HG02678 (cell line): ENCODE results near the gene AVP.
"Not testable (repeated sequence)": the region's sequence is repeated elsewhere in the genome, so short reads cannot be mapped to it uniquely, and the experiment has no call there.

ENCODE experiments used
- ATAC-seq: cut with Tn5 transposase; IDR thresholded peaks from one replicate; pipeline ENCODE4 v1.9.1; 2021; ENCODE audit warnings: mild to moderate bottlenecking, moderate library complexity; ENCODE audit not compliant: unreplicated experiment

Gene AVP

DNA sequence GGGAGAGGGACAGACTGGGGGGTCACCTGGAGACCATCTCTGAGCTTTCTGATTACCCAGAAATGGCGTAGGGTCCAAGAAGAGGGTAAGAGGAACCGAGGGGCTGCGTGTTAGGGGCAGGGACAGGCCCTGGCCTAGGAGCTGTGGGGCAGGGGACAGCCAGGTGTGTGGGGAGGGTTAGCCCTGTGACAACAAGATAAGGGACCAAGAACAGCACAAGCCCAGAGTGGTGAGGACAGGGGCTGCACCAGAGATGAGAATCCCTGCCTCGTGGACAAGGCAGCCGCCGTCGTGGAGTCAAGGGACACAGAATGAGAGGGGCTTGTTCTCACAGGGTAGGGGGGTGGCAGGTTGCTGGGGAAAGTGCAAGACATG lies 449 bp upstream of the AVP start:
- no peak for ATAC-seq

DNA sequence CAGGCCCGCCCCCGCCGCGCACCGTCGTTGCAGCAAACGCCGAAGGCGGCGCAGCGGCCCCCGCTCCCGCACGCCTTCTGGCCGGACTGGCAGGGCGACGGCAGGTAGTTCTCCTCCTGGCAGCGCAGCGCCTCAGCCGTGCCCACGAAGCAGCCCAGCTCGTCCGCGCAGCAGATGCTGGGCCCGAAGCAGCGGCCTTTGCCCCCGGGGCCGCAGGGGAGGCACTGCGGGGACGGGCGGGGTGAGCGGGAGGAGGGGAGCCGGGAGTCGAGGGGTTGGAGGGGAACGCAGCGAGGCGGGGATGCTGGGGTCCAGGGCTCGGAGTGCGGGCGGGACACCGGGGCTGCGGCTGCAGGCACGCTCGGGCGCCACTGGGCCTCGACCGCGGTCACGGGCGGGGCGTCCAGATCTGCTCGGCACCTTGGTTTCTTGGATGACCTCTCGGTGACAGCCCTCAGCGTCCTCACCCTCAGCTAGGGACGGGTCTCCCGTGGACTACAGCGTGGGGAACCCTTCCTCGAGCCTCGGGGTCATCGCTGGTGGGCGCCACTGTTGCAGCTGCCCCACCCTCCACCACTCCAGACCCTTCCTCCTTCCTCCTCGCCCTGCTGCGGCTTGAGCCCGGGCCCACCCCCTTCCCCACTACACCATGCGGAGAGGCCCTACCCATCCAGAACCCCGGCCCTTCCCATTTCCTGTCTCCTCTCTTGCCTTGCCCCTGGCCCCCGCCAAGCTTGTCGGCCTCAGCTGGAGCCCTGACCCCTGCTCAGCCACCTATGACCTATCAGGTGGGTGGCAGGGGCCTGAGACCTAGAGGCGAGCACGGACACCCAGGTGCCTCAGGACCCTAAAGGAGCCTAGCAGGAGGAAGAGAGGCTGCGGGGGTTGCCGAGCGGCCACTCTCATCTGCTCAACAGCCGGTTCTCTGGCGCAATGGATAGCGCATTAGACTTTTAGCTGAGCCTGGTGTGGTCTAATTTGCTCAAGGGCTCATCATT lies 1.3 kb downstream of the AVP start:
- ATAC-seq: no peak

DNA sequence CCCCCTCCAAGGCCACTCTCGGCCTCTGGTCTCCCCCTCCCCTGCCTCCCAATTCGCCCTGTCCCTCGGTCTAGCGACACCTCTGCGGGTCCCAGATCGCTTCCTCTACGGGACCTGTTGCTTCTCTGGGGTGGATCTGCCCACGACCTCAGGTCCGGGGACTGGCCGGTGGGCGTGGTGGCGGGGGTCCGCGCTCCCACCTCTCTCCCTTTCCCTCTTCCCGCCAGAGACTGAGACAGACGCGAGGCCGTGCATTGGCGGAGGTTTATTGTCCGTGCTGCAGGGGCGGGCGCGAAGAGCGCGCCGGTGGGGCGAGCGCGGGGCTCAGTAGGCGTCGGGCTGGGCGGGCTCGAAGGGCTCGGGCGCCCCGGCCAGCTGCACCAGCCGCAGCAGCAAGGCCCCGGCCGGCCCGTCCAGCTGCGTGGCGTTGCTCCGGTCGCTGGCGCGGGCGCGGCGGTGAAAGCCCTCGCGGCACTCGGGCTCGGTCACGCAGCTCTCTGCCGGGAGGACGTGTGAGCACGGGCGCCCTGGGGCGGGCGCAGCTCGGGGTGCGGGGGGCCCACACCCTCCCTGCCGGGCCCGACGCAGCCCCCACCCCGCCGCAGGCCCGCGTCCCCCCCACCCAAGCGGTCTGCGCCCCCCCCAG lies 2.1 kb downstream of the AVP start:
- ATAC-seq: no peak

DNA sequence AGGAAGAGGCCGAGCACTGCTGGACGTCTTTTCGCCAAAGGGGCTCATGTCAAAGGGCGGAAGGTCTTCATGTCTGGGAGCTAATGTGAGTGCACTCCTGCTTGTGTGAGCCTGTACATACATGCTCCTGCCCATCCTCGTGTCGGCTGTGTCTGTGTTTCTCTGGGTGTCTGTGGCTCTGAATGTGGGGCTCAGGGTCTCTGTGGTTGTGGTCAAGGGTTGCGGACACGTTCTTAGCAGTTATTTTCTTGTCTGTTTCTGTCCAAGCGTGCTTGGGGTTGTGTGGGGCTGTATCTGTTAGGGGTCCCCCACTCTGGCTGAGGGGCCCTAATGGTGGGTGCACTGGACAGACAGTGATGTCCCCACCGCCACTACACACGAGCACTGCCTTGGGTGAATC lies 2.9 kb downstream of the AVP start:
- ATAC-seq: no peak

DNA sequence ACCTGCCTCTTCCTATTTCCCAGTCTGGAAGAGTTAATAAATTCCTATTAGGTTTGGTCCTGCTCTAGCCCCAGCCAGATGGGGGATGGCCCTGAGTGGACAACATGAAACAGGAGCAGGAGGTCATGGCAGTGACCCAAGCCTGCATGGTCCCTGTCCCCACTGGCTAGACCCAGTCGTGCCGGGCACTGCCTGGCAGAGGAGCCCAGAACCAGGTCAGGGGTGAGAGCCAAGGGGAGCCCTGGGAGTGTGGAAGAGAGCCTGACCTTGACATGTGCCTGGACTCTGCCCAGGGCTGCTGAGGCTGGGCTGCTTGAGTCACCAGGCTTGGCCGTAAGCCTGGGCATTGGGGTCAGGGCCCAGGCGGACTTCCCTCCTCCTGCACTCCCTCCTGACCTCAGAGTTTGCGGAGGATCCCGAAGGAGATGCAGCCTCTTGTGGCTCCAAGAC lies 3.6 kb downstream of the AVP start:
- ATAC-seq: no peak

DNA sequence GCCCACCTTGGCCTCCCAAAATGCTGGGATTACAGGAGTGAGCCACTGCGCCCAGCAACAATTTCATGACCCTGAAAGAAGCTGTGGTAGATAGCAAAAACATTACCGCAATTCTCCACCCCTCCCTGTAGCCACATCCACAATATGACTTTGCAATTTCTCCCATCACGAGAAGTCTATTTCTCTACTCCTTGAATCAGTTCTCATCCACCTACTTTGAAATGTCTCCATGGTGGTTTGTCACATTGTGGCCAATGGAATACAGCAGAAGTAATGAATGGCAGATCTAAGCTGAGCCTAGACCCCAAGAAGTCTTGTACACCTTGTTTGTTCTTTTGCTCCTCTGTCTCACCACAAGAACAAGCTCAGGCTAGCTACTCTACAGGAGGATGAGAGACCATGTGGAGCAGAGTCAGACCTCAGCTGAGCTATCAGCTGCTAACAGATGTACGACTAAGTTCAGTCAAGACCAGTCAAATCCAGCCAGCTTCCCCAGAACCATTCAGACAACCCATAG lies 6.8 kb downstream of the AVP start:
- ATAC-seq: no peak

DNA sequence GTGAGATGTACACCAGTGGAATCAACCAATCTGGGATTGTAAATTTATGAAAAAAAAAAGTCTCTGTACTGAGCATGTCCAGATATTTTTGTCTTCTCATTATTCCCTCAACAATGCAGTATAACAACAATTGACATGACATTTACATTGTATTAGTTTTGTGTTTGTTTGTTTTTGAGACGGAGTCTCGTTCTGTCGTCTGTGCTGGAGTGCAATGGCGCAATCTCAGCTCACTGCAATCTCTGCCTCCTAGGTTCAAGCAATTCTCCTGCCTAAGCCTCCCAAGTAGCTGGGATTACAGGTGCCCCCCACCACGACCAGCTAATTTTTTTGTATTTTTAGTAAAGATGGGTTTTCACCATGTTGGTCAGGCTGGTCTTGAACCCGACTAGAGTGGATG lies 9.2 kb downstream of the AVP start:
- not testable (repeated sequence) for ATAC-seq

DNA sequence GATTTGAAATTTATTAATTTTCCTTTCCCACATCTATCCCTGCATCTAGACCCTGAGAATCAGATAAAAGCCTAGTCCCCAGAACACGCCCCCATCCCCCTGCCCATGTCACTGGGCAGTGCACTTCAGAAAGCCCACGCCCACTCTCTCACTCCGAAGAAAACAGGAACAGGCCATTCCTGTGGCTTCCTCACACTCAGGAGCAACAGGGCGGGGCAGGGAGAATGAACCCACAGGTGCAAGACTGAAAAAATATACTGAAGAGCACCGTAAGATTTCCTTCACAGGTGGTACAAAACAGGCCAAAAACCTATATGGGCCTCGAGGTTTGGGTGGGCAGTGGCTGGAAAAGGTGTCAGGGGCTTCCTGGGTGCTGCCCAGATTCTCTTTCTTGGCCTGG lies 9.7 kb downstream of the AVP start:
- no peak for ATAC-seq

DNA sequence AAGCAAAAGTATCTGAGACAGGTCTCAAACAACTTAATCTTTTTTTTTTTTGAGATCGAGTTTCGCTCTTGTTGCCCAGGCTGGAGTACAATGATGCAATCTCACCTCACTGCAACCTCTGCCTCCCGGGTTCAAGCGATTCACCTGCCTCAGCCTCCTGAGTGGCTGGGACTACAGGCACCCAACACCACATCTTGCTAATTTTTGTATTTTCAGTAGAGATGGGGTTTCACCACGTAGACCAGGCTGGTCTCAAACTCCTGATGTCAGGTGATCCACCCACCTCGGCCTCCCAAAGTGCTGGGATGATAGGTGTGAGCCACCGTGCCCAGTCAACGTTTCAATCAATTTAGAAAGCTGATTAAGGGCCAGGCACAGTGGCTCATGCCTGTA lies 11.3 kb downstream of the AVP start:
- ATAC-seq: not testable (repeated sequence)

DNA sequence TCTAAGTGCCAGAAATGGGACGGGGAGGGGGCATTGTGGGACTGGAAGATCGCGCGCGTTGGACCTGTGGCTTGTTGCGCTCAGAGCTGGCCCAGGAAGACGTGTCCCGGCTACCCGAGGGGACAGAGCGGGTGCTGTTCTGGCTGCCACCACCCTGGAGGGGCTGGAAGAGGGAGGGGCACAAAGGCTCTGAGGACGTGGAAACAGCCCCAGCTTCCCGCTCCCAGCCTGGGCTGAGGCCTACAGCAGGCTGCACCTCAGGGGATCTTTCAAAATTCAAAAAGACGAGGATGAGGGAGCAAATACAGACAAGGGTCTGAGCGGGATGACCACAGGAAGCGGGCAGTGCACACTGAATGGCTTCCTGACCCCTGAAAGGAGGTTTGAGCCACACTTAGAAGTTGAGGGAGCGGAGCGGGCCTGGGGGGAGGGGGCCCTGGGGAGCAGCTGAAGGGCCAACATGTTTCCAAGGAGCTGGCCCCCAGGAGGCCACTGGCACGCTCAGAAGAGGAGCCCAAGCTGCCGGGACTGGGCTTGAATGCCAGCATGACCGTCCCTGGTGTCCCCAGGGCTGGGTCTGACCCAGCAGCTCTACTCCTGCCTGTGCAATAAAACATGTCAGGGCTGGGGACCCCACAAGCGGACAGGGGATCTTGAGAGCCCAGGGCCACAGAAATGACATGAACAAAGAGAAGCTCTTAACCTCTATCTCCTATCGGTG lies 11.8 kb downstream of the AVP start:
- ATAC-seq: no peak

DNA sequence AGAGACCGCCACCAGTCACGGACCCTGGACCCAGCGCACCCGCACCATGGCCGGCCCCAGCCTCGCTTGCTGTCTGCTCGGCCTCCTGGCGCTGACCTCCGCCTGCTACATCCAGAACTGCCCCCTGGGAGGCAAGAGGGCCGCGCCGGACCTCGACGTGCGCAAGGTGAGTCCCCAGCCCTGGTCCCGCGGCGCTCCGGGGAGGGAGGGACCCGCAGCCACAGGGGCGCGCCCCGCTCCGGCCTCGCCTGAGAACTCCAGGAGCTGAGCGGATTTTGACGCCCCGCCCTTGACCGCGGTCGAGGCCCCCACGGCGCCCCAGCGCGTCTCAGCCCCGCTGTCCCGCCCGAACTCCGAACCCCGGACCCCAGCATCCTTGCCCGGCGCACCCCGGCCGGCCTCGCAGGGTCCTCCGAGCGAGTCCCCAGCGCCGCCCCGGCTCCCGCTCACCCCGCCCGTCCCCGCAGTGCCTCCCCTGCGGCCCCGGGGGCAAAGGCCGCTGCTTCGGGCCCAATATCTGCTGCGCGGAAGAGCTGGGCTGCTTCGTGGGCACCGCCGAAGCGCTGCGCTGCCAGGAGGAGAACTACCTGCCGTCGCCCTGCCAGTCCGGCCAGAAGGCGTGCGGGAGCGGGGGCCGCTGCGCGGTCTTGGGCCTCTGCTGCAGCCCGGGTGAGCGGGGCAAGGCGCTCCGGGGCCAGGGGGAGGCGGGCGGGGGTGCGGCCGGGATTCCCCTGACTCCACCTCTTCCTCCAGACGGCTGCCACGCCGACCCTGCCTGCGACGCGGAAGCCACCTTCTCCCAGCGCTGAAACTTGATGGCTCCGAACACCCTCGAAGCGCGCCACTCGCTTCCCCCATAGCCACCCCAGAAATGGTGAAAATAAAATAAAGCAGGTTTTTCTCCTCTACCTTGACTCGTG lies 12.7 kb downstream of the AVP start, which contains the start of gene OXT:
TSS of gene OXT (plus strand) at position 11 of the 920 bp plus-strand sequence. CDS start at position 47, 36 bp downstream.
- ATAC-seq: no peak

DNA sequence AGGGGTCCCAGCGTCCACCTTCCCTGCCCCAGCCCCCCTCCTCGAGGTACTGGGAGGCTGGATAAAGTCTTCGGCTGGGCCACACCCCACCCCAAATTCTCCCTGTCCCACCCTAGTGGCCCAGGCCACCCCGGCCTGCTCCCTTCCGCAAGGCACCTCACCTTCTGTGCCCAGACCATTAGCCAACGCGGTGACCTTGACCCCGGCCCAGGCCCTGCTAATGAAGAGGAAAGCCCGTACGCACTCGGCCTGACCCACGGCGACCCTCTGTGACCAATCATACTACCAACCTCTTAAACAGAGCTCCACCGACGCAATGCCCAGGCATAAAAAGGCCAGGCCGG lies 13.3 kb downstream of the AVP start:
- no peak for ATAC-seq

DNA sequence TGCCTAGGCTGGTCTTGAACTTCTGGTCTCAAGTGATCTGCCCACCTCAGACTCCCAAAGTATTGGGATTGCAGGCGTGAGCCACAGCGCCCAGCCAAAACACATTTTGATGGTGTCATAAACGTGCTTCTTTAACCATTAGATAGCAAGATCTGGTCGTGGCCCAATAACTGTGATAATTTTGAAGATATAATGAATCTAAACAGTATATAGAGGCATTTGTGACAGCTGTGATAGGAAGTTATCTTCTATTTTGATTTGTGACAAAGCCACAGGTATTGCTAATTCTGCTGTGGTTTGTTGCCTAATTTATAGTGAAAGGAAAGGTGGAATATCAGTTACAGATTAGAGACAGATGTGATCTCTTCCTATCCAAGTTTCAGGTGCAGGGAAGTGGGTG lies 13.8 kb downstream of the AVP start:
- ATAC-seq: no peak

DNA sequence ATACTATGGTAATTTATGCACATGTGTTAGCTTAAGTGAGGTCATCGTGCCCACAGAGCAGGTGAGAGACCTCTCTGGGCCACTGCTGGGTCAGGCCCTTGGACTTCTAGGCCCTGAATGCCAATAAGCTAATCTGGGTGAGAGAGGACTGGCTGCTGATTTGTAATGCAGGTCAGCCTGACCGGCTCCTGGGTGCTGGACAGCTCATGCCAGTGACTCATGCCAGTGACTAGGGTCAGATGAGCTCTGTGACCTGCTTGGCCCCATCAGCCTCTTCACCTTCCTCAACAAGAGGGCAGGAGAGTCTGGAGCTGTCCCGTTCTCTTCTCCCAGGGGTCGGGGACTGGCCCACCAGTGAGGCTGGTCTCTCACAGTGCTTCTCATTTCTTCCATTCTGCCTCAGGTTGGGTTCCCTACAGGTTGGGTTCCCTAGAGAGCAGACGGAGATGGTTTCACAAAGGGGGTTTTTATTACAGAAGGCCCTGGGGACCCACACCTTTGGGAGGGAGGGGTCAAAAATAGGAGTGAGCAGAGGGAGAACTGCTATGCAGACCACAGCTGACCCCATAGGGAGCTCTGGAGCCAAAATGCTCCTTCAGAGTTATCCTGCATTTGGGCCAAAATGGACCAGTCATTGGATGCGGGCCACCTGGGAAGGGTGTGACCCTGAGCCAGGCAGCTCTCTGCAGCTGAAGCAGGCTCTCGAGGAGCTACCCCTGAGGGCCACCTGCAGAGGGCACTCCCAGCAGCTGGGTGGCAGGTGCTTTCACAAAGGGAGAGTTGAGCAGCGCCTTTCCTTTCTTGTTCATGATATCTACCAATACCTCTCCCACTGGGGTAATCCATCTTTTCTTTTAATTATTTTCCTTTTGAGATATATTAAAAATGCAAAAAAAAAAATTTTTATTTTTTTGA lies 15.3 kb downstream of the AVP start:
- ATAC-seq: no peak

DNA sequence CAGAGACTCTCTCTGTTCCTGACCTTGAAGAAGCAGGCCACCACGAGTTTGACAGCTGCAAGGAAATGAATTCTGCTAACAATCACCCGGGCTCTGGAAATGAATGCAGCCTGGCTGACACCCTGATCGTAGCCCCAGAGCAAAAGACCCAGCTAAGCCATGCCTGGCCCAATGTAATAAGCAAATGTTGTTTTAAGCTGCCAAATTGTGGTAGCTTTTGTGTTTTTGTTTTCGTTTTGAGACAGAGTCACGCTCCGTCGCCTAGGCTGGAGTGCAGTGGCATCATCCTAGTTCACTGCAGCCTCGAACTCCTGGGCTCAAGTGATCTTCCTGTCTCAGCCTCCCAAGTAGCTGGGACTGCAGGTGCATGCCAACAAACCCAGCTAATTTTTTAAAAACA lies 16.4 kb downstream of the AVP start:
- ATAC-seq: no peak

DNA sequence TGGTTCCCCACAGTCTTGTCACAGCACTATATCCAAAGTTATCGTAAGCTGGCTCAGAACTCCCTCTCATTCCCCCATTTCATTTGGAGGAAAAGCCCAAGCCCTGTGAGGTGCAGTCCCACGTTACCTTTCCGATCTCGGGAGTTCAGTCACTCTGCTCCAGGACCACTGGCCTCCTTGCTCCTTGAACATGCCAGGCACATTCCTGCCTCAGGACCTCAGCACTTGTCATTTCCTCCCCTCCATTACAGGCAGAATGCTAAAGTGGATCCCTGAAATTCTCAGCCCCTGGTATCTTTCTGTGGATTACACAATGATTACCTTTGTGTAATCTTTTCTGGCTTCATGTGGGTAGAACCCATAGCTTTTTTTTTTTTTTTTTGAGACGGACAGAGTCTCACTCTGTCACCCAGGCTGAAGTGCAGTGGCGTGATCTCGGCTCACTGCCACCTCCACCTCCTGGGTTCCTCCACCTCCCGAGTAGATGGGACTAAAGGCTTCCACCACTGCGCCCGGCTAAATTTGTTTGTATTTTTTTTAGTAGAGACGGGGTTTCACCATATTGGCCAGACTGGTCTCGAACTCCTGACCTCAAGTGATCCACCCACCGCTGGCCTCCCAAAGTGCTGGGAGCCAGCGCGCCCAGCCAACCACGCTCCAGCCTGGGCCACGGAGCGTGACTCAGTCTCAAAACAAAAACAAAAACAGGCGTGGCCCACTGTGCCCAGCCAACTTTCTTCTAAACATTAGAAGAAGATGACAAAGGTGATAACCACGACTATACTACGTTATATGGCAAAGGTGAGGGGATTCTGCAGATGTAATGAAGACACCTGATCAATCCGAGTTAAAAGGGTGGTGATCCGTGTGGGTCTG lies 17.1 kb downstream of the AVP start:
- ATAC-seq: no peak

DNA sequence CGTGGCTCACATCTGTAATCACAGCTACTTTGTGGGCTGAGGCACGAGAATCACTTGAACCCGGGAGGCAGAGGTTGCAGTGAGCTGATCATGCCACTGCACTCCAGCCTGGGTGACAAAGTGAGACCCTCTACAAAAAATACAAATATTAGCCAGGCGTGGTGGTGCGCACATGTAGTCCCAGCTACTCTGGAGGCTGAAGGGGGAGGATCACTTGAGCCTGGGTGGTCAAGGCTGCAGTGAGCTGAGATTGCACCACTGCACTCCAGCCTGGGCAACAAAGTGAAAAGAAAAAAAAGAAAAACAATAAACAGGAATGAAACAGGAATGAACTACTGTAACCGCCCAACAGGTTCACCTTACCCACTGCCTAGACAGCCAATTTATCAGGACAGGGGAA lies 20.4 kb downstream of the AVP start:
- ATAC-seq: not testable (repeated sequence)

DNA sequence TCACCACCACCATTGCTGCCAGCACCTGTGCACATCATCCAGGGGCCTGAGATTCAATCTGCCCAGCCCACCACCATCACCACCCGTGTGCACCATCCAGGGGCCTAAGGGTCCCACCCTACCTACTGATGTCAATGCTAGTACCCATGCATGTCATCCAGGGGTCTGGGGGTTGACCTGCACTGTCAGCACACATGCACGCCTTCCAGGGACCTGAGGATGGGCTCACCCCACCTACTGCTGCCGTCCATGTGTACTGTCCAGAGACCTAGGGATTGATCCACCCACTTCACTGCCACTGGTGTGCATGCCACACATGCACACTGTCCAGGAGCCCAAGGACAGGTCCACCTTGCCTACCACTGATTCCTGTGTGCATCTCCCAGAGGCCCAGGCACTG lies 25.0 kb downstream of the AVP start:
- no peak for ATAC-seq
